Loucy (cell line): Measurements from ENCODE around the gene SLF2.

Experiments used
- H2AFZ ChIP-seq: fragments of 200-600 bp; sonication (generic); 2 replicates; pipeline ENCODE4 v1.6.0; 2016; ENCODE audit warnings: antibody characterized with exemption, mild to moderate bottlenecking, low read length, moderate library complexity
- H3F3A ChIP-seq: fragments of 200-600 bp; 2 replicates; pipeline ENCODE4 v1.6.0; 2016; ENCODE audit warnings: antibody characterized with exemption, low read depth, mild to moderate bottlenecking
- H3K27me3 ChIP-seq: fragments of 200-600 bp; sonication (generic); 2 replicates; pipeline ENCODE4 v1.6.1; 2014; ENCODE audit warnings: low read length, mild to moderate bottlenecking; ENCODE audit not compliant: insufficient read depth, poor library complexity, severe bottlenecking
- H3K36me3 ChIP-seq: fragments of 200-600 bp; sonication (generic); 2 replicates; pipeline ENCODE4 v1.6.1; 2016; ENCODE audit warnings: low read length; ENCODE audit not compliant: insufficient read depth
- H3K4me1 ChIP-seq: fragments of 200-600 bp; sonication (generic); 2 replicates; pipeline ENCODE4 v1.5.1; 2014; ENCODE audit warnings: low read length, mild to moderate bottlenecking; ENCODE audit not compliant: insufficient read depth, poor library complexity, severe bottlenecking
- H3K4me2 ChIP-seq: fragments of 200-600 bp; sonication (generic); 2 replicates; pipeline ENCODE4 v1.6.0; 2014; ENCODE audit warnings: antibody characterized with exemption, low read length, low read depth, mild to moderate bottlenecking; ENCODE audit not compliant: poor library complexity, severe bottlenecking
- H3K4me3 ChIP-seq: fragments of 200-600 bp; sonication (generic); 2 replicates; pipeline ENCODE4 v1.5.1; 2014; ENCODE audit warnings: low read length, mild to moderate bottlenecking, mixed read lengths; ENCODE audit not compliant: poor library complexity, severe bottlenecking
- H3K79me2 ChIP-seq: fragments of 200-600 bp; sonication (generic); 2 replicates; pipeline ENCODE4 v1.6.1; 2014; ENCODE audit warnings: low read length; ENCODE audit not compliant: insufficient read depth
- H3K9ac ChIP-seq: fragments of 200-600 bp; sonication (generic); 2 replicates; pipeline ENCODE4 v1.6.0; 2014; ENCODE audit warnings: mild to moderate bottlenecking, low read depth, low read length, moderate library complexity; ENCODE audit not compliant: poor library complexity, severe bottlenecking
- H3K9me2 ChIP-seq: fragments of 200-600 bp; sonication (generic); replicated peaks from 2 replicates; pipeline ENCODE4 v1.6.1; 2016; ENCODE audit warnings: low read depth, low read length, mixed read lengths
- H3K9me3 ChIP-seq: fragments of 200-600 bp; sonication (generic); 2 replicates; pipeline ENCODE4 v1.6.1; 2014; ENCODE audit warnings: mild to moderate bottlenecking, antibody characterized with exemption, low read length, low read depth; ENCODE audit not compliant: insufficient read depth
- H4K20me1 ChIP-seq: fragments of 200-600 bp; sonication (generic); 2 replicates; pipeline ENCODE4 v1.6.0; 2014; ENCODE audit warnings: antibody characterized with exemption, low read length, mild to moderate bottlenecking; ENCODE audit not compliant: insufficient read depth, poor library complexity, severe bottlenecking
- EZH2phosphoT487 ChIP-seq: fragments of 200-600 bp; IDR thresholded peaks from 2 replicates; pipeline ENCODE4 v1.6.1; 2018; ENCODE audit warnings: antibody characterized with exemption, mild to moderate bottlenecking, moderate library complexity, borderline replicate concordance
- TF ChIP-seq, protein P1 (sequence below): fragments of 200-600 bp; sonication (generic); conservative IDR thresholded peaks from 2 replicates; pipeline ENCODE4 v1.5.1; 2014; ENCODE audit warnings: mild to moderate bottlenecking, antibody characterized with exemption, low read length

SLF2 gene

DNA sequence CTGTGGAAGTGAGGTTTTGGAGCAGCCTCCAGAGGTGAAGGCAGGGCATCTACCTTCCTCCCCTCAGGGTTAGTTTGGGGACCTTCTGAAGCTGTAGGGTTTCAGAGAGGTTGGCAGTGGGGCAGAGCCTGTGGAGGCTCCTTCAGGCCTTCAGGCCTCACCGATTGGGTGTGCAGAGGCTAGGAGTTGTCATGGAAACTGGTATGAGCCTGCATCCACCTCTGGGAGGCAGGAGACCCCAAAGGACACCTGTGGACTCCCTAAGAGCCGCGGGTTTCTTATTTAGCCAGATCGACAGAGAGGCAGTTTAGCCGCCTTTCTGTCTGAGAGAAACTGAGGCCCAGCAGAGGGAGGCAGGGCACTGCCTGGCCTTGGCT, 88.9 kb downstream of the SLF2 start:
- Histone ChIP-seq H3K9ac (peak overlapping the region; percentile 92), H3K4me1 (peaks cover 29% of the 10 kb centered on the region), H3K4me3 (peak overlapping the region; percentile 91), H3K27me3 (no peaks in the 10 kb centered on the region), H2AFZ (no peak overlapping the region), H4K20me1 (peaks cover 4% of the 10 kb centered on the region), H3K4me2 (peak overlapping the region; percentile 82), H3F3A (no peaks in the 10 kb centered on the region), H3K9me2 (no peaks in the 10 kb centered on the region), H3K9me3 (no peaks in the 10 kb centered on the region), H3K79me2 (peaks cover 43% of the 10 kb centered on the region), H3K36me3 (peaks cover 8% of the 10 kb centered on the region; the same call in 1 of the 2 replicates)
- TF ChIP-seq, protein P1, sequence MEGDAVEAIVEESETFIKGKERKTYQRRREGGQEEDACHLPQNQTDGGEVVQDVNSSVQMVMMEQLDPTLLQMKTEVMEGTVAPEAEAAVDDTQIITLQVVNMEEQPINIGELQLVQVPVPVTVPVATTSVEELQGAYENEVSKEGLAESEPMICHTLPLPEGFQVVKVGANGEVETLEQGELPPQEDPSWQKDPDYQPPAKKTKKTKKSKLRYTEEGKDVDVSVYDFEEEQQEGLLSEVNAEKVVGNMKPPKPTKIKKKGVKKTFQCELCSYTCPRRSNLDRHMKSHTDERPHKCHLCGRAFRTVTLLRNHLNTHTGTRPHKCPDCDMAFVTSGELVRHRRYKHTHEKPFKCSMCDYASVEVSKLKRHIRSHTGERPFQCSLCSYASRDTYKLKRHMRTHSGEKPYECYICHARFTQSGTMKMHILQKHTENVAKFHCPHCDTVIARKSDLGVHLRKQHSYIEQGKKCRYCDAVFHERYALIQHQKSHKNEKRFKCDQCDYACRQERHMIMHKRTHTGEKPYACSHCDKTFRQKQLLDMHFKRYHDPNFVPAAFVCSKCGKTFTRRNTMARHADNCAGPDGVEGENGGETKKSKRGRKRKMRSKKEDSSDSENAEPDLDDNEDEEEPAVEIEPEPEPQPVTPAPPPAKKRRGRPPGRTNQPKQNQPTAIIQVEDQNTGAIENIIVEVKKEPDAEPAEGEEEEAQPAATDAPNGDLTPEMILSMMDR, result no peak
- no peak for TF ChIP-seq EZH2phosphoT487

DNA sequence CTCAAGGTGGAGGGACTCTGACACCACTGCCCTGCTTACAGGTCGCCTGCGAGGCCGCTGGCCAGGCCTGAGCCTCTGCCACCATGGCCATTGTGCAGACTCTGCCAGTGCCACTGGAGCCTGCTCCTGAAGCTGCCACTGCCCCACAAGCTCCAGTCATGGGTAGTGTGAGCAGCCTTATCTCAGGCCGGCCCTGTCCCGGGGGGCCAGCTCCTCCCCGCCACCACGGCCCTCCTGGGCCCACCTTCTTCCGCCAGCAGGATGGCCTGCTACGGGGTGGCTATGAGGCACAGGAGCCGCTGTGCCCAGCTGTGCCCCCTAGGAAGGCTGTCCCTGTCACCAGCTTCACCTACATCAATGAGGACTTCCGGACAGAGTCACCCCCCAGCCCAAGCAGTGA, 89.7 kb downstream of the SLF2 start:
- no peak overlapping the region for H3K4me3 ChIP-seq
- H3K27me3 ChIP-seq, result no peaks in the 10 kb centered on the region
- H3K79me2 ChIP-seq, result peaks cover 43% of the 10 kb centered on the region
- H3F3A ChIP-seq, result no peaks in the 10 kb centered on the region
- peaks cover 12% of the 10 kb centered on the region; the same call in 1 of the 2 replicates for H3K36me3 ChIP-seq
- H4K20me1 ChIP-seq, result peaks cover 4% of the 10 kb centered on the region
- no peaks in the 10 kb centered on the region for H3K9me2 ChIP-seq
- H3K4me2 ChIP-seq, result no peak overlapping the region
- no peak overlapping the region for H2AFZ ChIP-seq
- no peak for TF ChIP-seq EZH2phosphoT487
- TF ChIP-seq, protein P1, result no peak
- H3K4me1 ChIP-seq, result peaks cover 25% of the 10 kb centered on the region
- H3K9ac ChIP-seq, result peak overlapping the region; percentile 92
- H3K9me3 ChIP-seq, result no peaks in the 10 kb centered on the region

- Histone ChIP-seq H3K9me2 (no peaks in the 10 kb centered on the region), H2AFZ (no peak overlapping the region), H3K79me2 (peaks cover 37% of the 10 kb centered on the region), H4K20me1 (peaks cover 4% of the 10 kb centered on the region), H3K4me1 (peaks cover 20% of the 10 kb centered on the region), H3K9ac (no peak overlapping the region), H3K36me3 (peaks cover 12% of the 10 kb centered on the region; the same call in 1 of the 2 replicates), H3K4me2 (no peak overlapping the region), H3F3A (no peaks in the 10 kb centered on the region), H3K27me3 (no peaks in the 10 kb centered on the region), H3K4me3 (no peak overlapping the region), H3K9me3 (no peaks in the 10 kb centered on the region)
- no peak for TF ChIP-seq EZH2phosphoT487
- TF ChIP-seq, protein P1, result no peak
Measured at GRCh38 chr10:101003639-101004206, 91.0 kb downstream of the SLF2 start.
